ENCODE measurements around the gene FARP1. TPM values are rescaled to one million over a fixed set of nuclear protein-coding genes. Genes with fewer than 3 reads are reported as not detected.

Gene FARP1
- total and polyA plus RNA-seq, 2 of the 8 experiments (the other 6 are each of a cell fraction or from before 2014, with no cell fraction given): 24.7 to 104 TPM

DNA sequence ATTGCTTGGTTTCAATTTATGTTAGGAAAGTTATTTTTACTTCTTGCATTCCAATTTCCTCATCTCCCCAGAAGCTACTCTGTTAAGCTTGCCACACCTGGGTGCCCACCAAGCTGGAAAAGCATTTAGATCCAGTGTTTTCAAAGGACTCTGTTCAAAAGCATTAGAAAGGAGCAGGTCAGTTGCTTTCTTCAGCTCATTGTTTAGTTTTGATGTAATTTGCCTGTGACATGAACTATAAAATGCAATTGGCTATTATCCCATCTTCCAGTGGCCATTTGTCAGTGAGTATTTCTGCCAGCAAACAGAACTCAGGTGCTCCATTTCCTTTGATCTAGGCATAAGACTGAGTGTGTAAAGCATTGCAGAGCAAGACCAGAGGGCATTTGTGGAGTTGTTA, 80.8 kb downstream of the FARP1 start (continued):
- TF ChIP-seq, protein P1, sequence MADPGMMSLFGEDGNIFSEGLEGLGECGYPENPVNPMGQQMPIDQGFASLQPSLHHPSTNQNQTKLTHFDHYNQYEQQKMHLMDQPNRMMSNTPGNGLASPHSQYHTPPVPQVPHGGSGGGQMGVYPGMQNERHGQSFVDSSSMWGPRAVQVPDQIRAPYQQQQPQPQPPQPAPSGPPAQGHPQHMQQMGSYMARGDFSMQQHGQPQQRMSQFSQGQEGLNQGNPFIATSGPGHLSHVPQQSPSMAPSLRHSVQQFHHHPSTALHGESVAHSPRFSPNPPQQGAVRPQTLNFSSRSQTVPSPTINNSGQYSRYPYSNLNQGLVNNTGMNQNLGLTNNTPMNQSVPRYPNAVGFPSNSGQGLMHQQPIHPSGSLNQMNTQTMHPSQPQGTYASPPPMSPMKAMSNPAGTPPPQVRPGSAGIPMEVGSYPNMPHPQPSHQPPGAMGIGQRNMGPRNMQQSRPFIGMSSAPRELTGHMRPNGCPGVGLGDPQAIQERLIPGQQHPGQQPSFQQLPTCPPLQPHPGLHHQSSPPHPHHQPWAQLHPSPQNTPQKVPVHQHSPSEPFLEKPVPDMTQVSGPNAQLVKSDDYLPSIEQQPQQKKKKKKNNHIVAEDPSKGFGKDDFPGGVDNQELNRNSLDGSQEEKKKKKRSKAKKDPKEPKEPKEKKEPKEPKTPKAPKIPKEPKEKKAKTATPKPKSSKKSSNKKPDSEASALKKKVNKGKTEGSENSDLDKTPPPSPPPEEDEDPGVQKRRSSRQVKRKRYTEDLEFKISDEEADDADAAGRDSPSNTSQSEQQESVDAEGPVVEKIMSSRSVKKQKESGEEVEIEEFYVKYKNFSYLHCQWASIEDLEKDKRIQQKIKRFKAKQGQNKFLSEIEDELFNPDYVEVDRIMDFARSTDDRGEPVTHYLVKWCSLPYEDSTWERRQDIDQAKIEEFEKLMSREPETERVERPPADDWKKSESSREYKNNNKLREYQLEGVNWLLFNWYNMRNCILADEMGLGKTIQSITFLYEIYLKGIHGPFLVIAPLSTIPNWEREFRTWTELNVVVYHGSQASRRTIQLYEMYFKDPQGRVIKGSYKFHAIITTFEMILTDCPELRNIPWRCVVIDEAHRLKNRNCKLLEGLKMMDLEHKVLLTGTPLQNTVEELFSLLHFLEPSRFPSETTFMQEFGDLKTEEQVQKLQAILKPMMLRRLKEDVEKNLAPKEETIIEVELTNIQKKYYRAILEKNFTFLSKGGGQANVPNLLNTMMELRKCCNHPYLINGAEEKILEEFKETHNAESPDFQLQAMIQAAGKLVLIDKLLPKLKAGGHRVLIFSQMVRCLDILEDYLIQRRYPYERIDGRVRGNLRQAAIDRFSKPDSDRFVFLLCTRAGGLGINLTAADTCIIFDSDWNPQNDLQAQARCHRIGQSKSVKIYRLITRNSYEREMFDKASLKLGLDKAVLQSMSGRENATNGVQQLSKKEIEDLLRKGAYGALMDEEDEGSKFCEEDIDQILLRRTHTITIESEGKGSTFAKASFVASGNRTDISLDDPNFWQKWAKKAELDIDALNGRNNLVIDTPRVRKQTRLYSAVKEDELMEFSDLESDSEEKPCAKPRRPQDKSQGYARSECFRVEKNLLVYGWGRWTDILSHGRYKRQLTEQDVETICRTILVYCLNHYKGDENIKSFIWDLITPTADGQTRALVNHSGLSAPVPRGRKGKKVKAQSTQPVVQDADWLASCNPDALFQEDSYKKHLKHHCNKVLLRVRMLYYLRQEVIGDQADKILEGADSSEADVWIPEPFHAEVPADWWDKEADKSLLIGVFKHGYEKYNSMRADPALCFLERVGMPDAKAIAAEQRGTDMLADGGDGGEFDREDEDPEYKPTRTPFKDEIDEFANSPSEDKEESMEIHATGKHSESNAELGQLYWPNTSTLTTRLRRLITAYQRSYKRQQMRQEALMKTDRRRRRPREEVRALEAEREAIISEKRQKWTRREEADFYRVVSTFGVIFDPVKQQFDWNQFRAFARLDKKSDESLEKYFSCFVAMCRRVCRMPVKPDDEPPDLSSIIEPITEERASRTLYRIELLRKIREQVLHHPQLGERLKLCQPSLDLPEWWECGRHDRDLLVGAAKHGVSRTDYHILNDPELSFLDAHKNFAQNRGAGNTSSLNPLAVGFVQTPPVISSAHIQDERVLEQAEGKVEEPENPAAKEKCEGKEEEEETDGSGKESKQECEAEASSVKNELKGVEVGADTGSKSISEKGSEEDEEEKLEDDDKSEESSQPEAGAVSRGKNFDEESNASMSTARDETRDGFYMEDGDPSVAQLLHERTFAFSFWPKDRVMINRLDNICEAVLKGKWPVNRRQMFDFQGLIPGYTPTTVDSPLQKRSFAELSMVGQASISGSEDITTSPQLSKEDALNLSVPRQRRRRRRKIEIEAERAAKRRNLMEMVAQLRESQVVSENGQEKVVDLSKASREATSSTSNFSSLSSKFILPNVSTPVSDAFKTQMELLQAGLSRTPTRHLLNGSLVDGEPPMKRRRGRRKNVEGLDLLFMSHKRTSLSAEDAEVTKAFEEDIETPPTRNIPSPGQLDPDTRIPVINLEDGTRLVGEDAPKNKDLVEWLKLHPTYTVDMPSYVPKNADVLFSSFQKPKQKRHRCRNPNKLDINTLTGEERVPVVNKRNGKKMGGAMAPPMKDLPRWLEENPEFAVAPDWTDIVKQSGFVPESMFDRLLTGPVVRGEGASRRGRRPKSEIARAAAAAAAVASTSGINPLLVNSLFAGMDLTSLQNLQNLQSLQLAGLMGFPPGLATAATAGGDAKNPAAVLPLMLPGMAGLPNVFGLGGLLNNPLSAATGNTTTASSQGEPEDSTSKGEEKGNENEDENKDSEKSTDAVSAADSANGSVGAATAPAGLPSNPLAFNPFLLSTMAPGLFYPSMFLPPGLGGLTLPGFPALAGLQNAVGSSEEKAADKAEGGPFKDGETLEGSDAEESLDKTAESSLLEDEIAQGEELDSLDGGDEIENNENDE (IDR thresholded peaks at IDR 0.05; ENCODE audit: insufficient replicate concordance, low read length): no peak
- TF ChIP-seq SP4 (IDR thresholded peaks at IDR 0.05; ENCODE audit: low read length) (no peak), SIX5 (IDR thresholded peaks at IDR 0.05; ENCODE audit: low read depth, low read length) (no peak), CREB1 (IDR thresholded peaks at IDR 0.05) (no peak), CHD1 (IDR thresholded peaks at IDR 0.05; ENCODE audit: low read depth, low read length) (no peak), RBBP5 (IDR thresholded peaks at IDR 0.05; ENCODE audit: borderline replicate concordance, low read depth, low read length) (no peak), TCF12 (IDR thresholded peaks at IDR 0.05; ENCODE audit: low read depth, low read length) (no peak), BRCA1 (IDR thresholded peaks at IDR 0.05; ENCODE audit: low read depth, low read length) (no peak), RAD21 (IDR thresholded peaks at IDR 0.05 in 1 of 2, conservative IDR thresholded peaks at IDR 0.05 in 1 of 2; ENCODE audit: low read depth in 2 of 2, low read length in 2 of 2) (no peak), SIRT6 (IDR thresholded peaks at IDR 0.05; ENCODE audit: low read length) (no peak), YY1 (IDR thresholded peaks at IDR 0.05; ENCODE audit: low read depth, low read length) (no peak)

Measured in H1 (cell line).